SU-DHL-6 (cell line): ENCODE measurements around the gene SP3.

Source experiments
- EZH2phosphoT487 ChIP-seq: fragments of 200-600 bp; sonication (generic), shearing (Covaris generic); conservative IDR thresholded peaks from 2 replicates; pipeline ENCODE4 v1.6.1; 2018; ENCODE audit warnings: mild to moderate bottlenecking, antibody characterized with exemption, low read length, moderate library complexity, mixed read lengths
- TF ChIP-seq, protein P1 (sequence below): fragments of 200-600 bp; sonication (generic); IDR thresholded peaks from one replicate; pipeline ENCODE4 v1.5.1; 2017; ENCODE audit warnings: antibody characterized with exemption, mild to moderate bottlenecking, low read length, moderate library complexity; ENCODE audit not compliant: insufficient read depth, poor library complexity, severe bottlenecking

DNA sequence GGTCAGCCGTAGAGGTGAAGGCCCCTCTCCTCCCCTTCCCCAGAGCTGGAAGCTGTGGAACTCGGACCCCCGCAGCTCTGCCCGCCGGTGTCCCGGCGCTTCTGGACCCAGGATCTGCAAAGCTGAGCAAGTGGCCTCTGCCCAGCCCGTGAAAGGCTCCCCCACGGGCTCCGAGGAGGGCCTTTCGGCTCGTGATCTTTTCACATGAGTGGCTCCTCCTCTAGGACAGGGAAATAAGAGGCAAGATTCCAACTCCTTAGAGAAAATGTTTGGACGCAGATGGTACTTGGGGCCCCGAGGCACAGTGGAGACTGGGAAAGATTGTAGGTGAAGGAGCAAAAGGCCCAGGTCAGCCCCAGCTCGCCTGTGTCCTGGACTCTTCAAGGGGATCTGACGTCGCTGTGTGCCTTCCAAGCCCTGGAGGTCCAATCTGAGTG is 48.2 kb upstream of the SP3 start:
- TF ChIP-seq, protein P1, sequence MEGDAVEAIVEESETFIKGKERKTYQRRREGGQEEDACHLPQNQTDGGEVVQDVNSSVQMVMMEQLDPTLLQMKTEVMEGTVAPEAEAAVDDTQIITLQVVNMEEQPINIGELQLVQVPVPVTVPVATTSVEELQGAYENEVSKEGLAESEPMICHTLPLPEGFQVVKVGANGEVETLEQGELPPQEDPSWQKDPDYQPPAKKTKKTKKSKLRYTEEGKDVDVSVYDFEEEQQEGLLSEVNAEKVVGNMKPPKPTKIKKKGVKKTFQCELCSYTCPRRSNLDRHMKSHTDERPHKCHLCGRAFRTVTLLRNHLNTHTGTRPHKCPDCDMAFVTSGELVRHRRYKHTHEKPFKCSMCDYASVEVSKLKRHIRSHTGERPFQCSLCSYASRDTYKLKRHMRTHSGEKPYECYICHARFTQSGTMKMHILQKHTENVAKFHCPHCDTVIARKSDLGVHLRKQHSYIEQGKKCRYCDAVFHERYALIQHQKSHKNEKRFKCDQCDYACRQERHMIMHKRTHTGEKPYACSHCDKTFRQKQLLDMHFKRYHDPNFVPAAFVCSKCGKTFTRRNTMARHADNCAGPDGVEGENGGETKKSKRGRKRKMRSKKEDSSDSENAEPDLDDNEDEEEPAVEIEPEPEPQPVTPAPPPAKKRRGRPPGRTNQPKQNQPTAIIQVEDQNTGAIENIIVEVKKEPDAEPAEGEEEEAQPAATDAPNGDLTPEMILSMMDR: no peak
- TF ChIP-seq EZH2phosphoT487: no peak
